Fibroblast of skin of scalp (primary cell): ENCODE measurements around the gene VDAC2.
A peak's percentile ranks its signal among the peaks of the same experiment; 100 is the strongest.

Source experiments
- DNase-seq: peaks from one replicate; pipeline ENCODE4 v3.0.0-alpha.2; 2013

VDAC2 gene

DNA sequence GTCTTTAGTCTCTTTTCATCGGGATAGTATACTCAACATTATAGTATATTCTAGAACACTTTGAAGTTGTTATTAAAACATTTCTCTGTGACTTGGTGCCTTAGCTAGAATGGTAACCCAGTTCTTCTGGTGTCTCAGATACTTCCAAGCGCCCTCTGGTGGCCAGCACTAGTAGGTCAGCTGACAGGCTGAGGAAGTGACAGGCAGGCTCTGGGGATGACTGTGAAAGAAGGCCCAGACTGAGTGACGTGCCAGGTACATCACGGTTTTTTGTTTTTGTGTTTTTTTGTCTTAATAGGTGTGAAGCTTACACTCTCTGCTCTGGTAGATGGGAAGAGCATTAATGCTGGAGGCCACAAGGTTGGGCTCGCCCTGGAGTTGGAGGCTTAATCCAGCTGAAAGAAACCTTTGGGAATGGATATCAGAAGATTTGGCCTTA is 20.0 kb downstream of the VDAC2 start:
- DNase-seq = peak; percentile 84

DNA sequence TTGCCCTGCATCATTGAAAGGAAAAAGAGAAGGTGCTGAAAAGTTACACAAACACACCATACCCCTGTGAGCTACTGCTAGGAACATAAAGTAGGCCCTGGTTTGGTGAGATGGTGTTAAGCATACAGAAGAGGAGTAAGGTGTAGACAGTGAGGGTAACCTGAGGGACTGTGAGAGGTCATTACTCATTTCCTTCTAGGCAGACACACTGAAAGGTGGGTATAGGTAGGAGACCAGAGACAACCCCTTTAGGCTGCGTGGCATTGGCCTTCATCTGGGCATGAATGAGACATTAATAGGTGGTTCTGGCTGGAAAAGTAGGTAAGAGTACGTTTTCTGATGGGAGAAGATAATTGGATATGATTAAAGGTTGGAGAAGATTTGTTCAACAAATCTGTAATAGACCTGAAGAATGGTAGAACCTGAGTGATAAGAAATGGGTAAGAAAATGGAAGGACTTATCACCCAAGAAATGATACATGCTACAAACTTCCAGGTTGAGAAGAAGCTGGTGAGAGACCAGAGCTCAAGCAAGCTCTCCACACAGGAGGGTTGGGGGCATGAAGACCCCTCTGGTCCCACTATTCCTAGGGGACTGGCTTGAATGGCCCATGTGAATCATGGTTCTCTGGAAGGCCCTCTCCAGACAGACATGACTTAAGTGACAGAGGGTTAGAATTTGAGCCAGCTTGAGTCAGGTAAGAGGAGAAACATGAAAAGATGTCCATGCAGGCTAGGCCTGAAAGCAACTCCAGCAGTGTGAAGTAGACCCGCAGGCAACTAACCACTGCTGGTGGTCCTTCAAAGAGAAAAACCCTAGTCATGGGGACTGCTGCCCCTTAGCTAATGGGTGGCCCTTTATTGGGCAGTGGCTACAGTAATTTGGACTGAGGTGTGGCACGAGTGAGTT is 21.3 kb downstream of the VDAC2 start:
- DNase-seq = no peak

DNA sequence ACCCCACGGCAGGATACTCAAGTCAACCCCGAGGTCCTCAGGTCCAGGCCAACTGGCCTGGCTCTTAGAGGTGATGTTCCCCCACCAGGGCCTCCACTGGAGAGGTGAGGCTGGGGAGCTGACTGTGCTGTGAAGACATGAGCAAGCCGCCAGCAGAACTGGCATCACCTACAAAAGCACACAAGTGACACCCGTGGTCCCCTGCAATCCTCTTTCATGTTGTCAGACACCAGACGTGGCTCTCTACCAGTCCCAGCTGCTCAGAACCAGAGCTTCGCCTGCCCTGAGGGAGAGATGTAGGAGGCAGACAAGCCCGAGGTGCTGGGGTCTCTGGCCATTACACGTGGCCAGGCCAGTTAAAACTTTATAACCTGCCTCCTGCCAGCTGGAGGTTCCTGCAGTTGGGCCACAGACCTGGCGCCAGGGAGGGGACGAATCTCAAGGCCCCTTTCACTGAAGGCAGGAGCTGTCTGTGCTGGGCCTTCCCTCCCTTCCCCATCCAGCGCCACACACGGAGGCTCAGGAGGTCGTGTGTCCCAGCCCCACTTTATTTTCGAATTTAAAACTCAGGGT is 22.9 kb downstream of the VDAC2 start:
- DNase-seq = no peak

DNA sequence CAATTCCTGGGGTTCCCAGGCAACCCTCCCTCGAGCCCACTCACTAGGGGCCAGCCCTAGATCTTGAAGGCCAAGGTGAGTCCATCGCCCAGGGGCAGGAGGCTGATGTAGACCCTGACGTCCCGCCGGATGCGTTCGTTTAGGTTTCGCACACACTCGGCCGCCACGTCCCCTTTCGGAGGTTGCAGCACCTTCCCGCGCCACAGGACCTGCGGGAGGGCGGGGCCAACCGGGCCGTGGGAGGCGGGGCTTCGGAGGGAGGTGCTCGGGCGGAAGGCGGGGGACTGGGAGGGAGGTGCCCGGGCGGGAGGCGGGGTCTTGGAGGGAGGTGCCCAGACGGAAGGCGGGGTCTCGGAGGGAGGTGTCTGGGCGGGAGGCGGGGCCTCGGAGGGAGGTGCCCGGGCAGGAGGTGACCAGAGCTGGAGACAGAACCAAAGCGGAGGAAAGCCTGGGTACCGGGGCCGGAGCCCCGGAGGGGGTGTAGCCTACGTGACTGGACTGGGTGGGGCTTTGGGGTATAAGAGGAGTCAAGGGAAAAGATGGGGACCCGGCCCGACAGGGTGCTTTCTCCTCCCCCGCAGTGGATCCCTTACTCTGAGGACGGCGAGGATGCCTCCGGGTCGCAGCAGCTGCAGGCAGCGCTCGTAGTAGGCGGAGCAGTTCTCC is 23.6 kb downstream of the VDAC2 start:
- DNase-seq = peak; percentile 89

DNA sequence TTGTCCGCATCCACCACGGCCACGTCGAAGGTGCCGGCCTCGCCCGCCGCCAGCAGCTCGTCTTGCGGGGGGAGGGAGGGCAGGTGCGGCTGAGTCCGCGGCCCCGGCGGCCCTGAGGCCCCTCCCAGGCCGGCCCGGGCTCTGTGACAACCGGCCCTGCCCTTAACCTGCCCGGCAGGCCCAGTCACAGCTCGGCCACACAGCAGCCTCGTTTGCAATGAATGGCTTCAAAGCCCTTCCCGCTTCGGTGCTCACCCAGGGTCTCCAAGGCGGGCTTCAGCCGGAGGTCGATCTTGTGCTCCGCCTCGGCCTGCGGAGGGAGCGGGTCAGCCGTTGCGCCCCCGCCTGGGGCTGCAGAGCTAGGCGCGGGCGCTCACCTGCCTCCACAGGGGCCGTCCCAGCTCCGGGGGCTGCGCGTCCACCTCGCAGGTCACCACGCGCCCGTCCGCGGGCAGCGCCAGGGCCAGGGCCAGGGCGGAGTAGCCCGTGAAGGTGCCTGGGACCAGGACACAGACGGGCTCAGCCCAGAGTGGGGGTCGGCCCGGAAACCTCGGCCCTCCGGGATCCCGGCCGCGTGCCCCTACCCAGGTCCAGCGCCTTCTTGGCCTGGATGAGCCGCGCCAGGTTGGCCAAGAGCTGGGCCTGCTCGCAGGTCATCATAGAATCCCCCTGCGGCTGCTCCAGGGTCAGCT is 24.2 kb downstream of the VDAC2 start:
- no peak for DNase-seq

DNA sequence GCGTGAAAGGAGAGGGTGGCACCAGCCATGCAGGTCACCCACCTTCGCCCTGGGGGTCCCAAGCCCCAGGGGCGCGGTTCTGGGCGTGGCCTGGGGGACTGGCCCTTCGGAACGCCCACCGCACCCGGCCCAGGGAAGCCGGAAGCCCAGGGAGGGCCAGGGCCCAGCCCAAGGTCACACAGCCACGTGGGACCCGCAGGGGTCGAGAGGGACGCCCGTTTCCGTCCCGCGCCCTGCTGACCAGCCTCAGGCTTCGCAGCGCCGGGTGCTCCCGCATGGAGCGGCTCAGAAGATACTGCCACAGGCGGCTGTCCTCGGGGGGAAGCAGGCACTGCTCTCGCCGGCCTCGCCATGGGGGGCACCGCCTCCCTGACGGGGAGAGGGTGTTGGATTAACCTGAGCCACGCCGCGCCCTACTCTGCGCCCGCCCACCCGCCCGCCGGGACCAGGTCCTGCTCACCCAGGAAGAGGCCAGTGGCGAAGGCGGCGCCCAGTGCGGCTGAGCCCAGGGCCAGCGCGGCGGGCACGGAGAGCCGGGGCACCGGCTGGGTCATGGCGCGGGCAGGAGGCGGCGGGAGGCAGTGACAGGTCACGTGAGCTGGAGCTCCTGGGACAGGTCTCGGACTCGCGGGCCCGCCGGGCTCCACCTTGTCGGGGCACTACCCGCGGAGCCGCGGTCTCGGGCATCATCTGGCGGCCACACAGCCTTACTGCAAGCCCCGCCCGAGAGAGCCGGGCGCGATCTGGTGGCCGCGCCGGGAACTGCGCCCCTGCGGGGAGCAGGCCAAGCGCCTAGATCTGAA is 25.0 kb downstream of the VDAC2 start, which contains the start of gene COMTD1:
COMTD1 (minus strand) TSS at position 583 of the 803 bp plus-strand sequence; CDS start at position 554, 29 bp downstream.
- peak; percentile 86 for DNase-seq

DNA sequence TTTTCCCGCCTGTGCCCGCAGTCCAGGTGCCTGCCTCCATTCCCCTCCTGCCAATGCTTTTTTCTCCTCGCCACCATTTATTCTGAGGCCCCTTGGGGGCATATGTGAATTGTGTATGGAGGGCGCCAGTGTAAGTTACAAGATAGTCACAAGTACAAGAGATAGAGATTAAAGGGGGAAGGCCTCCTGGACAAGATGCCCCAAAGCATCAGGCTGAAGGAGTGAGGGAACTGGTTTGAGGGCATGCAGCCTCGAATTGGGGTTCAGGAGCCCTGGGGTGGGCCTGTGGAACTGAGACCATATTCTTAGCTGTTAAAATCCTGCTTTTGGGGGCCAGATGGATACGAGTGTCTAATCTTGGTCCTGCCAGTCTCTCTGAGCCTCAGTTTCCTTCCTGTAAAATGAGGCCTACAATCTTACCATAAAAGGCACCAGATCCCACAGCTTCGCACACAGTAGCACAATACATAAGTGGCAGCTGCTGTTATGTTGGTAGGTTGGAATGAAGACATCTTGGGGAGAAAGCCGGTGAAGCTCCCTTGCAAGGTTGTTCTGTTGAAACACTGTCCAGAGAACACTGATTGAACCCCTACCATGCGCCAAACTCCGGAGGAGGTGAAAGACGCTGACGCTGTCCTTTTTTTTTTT is 25.7 kb downstream of the VDAC2 start:
- DNase-seq = no peak

DNA sequence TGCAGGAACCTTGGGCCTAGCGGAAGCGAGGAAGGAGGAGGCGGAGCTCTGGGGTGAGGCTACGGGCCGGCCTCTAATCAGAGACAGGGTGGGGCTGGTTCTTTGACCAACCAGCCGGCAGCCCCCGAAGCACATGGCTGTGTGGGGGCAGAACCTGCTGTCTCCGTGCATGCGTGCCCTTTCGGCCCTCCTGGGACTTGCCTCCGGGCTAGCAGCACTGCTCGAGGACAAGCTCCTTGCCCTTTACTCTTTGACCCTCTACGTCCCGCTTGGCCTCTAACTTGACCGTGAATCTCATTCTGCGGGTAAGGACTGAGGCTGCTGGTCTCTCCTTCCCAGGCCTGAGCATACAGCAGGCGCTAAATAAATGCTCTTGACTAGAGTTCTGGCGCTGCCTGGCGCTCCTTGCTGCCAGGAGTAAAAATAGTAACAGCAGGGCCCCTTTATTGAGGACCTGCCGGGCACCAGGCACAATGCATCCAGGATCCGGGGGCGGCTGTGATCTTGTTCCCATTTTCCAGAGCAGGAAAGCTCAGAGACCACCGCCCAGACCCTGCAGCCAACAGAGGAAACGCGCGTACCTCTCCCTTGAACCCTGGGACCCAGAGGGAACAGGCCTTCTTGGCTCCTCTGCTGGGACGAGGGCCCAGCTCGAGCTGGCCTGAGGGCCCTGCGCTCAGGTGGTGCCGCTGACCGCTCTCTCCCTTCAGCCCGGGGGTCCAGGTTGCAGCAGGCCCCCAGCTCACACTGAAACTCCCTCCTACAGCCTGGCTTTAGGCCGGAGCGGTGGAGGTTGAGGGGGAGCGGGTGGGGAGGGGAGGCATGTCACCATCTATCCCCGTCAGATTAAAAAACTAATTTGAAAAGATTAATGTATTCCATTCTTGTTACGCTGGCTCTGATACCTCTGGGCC is 27.8 kb downstream of the VDAC2 start:
- DNase-seq = no peak

DNA sequence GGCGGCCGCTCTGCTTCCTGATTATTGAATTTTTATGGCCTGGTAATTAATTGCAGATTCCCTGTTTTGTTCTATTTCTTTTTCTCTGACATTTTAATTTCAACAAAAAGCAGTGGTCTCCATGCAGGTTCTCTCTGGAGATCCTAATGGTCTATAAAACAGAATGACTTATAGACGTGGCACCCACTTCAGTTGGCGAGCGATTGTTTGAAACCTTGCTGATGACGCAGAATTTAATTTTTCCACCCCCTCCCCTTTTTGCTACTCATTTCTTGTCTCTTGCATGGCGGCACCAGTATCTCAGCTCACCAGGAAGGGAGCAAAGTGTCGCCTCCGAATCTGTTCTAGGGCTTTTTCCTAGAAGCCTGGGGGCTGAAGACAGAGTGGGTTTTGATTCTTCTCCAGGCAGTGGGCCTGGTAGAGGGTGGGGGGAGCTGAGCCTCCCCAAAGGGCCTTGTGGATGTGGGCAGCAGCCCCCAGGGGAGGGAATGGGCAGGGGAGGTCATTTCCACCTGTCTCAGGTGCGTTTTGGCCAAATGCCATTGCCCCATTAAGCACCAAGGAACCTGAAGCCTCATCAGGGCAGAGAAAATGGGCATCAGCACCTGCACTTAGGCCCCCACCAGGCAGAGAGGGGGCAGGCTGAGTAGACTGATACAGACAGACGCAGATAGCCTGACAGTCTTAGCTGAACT is 28.6 kb downstream of the VDAC2 start:
- DNase-seq = no peak

DNA sequence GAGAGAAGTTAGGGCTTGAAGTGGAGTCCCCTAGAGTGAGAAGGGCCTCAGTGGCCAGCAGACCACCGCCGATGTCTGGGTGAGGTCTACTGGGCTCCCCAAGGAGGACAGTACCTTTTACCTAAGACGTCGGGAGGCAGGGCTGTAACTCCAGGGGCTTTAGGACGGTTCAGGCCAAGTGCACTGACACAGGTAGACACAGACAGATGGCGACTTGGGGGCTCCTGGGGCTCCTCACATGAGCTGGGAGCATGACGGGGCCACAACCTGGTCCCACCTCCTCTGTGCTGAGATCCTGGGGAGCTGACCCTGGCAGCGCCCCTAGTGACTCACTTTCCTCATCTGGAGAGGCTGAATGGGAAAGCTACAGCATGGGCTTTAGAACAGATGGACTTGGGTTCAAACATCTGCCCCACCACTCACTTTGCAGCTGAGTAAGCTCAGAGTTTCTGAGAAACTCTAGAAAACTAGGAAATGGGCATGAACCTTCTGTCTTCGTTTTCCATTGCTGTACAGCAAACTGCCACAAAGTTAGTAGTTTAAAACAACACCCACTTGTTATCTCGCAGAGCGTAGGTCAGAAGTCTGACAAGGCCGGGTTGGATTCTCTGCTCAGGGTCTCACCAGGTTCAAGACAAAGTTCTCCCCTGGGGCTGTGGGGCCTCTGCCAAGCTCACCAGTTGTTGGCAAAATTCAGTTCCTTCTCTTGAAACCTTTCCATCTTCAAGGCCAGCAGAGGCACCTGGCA is 29.9 kb downstream of the VDAC2 start:
- no peak for DNase-seq

DNA sequence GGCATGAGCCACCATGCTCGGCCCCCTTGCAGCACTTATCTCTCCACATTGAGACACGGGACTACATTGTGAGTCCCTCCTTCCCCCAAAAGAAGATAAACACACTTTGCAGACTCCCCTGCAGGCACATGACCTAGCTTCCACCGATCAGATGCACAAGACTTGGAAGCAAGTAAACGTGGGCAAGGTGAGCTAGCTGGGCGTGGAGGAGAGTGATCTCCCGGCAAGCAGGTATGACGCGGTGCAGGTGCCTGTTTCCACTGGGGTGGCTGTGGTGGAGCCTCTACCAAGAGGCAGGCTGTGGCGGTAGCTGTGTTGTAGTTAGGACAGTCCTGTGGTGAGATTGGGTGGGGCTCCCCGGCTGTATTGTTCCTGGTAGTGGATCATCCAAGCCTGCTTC is 32.8 kb downstream of the VDAC2 start:
- no peak for DNase-seq

DNA sequence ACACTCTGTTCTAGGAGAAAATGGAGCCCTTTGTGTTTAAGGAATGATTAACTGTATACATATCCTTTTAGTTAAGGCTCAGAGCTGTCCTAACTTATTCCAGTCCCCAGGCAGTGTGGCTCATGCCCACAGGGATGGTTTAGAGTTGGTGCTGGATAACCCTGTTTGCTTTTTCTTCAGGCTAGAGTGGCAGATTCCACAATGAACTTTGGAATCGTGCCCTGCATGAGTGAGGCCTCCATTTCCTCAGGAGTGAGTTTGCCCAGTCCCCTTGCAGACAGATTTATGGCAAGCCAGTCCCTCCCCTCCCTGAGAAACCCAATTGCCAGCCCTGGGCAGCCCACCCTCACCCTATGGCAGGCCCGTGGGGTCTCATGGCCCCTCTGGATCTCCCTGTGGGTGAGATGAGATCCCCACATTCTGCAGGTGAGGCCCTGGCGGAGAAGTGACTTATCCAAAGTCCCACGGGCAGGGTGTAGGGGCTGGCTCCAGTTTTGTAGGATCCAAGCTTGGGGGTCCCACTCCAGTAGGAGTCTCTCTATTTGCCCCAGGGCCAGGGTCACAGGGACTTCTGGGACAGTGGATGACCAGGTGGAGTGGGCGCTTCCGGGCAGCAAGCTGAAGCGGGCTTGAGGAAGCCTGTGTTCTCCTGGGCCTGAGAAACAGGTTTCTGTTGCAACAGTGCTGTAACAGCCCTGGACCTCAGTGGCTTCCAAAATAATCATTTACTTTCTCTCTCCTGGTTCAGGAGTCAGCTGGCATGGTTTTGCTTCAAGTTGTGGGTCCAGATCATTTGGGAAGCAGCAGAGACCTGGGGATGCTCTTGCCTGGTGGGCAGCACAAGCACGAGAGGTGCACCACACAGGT is 34.1 kb downstream of the VDAC2 start:
- DNase-seq = no peak

DNA sequence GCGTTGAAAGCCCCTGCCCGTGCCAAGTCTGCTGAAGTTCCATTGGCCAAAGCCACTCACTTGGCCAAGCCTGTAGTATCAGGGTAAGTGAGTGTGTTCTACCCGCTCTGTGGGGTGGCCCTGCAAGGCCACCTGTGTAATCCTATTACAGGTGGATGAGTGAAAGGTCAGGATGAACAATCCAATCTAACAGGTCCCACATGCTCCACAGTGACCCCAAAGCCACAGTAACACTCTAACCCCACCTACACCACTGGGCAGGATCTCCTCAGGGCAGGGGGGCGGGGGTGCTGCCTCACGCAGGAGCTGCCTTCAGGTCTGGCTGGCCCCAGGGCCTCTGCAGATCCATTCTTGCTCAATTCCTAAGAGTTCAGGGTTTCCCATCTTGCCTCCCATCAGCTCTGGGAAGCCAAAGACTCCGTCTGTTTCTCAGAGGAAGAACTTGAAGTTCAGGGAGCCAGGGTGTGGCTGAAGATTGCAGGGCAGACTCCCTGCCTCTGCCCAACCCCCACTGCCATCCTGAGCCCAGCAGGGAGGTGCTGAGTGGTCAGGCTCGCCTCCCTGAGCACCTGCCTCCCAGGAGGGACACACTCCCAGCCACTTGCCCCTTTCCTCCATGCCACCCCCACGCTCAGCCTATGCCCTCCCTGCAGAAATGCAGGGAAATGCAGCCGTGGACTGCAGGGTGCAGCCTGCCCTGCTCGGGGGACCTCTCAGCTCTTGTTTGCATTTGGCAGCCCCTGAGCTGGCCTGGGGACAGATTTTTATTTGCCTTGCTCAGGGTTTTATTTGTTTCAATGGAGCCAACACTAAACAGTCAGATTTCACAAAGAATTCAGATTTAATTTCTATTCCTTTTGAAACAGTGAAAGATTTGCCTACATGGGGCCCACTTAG is 35.0 kb downstream of the VDAC2 start:
- no peak for DNase-seq

DNA sequence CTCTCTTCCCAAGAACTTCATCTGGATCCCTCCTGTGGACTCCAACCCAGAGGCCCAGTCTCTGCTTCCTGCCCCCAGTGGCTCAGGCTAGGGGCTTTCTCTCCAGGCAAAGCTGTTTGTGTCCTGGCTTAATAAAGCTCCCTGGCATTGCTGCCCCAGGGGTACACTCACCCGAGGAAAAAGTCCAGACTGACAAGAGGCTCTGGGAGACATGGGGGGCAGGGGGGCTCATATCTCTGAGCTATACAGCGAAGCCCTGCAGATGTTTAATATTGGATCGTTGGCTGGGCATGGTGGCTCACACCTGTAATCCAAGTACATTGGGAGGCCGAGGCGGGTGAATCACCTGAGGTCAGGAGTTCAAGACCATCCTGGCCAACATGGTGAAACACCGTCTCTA is 35.9 kb downstream of the VDAC2 start:
- no peak for DNase-seq

DNA sequence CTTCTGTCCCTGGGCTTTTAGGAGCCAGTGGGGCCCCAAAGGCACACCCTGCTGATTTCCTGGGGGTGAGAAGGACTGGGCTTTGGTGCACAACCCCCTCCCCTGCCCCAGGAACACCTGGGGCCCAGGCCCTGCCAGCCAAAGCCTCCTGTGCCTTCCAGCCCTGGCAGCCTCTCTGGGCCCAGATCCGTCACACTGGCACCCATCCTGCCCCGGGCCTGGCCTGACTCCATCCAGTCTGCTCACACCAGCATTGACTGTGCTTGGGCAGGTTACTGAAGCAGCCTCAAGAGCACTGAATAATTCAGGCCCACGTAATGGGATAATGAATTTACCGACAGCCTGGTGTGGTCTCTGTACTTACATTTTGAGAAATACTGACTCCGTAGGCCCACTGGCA is 37.2 kb downstream of the VDAC2 start:
- no peak for DNase-seq

DNA sequence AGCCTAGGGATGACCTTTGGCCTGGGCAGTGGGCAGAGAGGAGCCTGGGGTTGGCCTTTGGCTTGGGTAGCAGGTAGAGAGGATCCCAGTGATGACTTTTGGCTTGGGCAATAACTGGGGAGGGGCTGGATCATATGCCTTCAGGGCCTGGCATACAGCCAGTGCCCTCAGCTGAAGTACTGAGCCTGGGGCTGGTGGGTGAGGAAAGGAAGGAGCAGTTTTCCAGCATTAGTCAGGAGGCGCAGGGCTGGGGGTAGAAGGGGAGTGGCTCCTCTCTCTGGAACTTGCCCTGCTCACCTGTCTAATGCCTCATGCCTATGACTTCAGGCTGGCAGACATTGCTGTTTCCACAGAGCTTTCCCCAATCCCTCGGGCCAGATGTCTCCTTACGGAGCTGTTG is 40.3 kb downstream of the VDAC2 start:
- DNase-seq = no peak
